ENCODE results near the gene HSPA5. TPM values are rescaled to one million over a fixed set of nuclear protein-coding genes. Genes with fewer than 3 reads are reported as not detected.
A peak's percentile ranks its signal among the peaks of the same experiment; 100 is the strongest.
"Not testable (repeated sequence)": the region's sequence is repeated elsewhere in the genome, so short reads cannot be mapped to it uniquely, and the experiment has no call there.

Gene HSPA5
- total RNA-seq (100 to 1,000 TPM in 6 of 7 donors, 10 to 100 TPM in 1; 67.1 to 250 (median 147) TPM), polyA plus RNA-seq (100 to 1,000 TPM; 111 to 309 TPM)
- long read RNA-seq, donor 1, transcript HSPA5-201 (8 exons, 3,908 nt) = major isoform, 955 of 1,053 reads
- long read RNA-seq, donor 1, partial matches to known transcripts = 89 of 1,053 reads
- long read RNA-seq, donor 1, other reads (novel, unspliced or antisense) = 9 of 1,053 reads
- long read RNA-seq, donor 2, transcript HSPA5-201 (8 exons, 3,908 nt) = major isoform, 263 of 433 reads
- long read RNA-seq, donor 2, partial matches to known transcripts = 170 of 433 reads
- long read RNA-seq, donor 2, other reads (novel, unspliced or antisense) = 0 of 433 reads
- long read RNA-seq, donor 3, transcript HSPA5-201 (8 exons, 3,908 nt) = major isoform, 1,008 of 1,091 reads
- long read RNA-seq, donor 3, partial matches to known transcripts = 61 of 1,091 reads
- long read RNA-seq, donor 3, other reads (novel, unspliced or antisense) = 22 of 1,091 reads

GRCh38 chr9:125241000-125241862 is at the start of gene HSPA5:
Gene HSPA5 (minus strand): TSS chr9:125241343. CDS start chr9:125241126, 217 bp downstream.
- Histone ChIP-seq H3K4me1 (ENCODE audit: insufficient read depth) (peaks cover 11% of the 10 kb centered on the region), H3K9me3 (no peaks in the 10 kb centered on the region), H3K27me3 (no peaks in the 10 kb centered on the region), H3K27ac (peak within 1 kb of the TSS; percentile 81 to 95), H3K36me3 (no peaks in the 10 kb centered on the region), H3K4me3 (peak within 1 kb of the TSS; percentile 97)
- peak; percentile 99 to 100 (median 100) for DNase-seq
- whole genome bisulfite sequencing, 3 donors = 0 to 1% (median 0%) methylated on average over 58 to 59 of the region's 59 CpGs
- TF ChIP-seq CTCF (IDR thresholded peaks at IDR 0.05) (peak in 2 of 3 donors; percentile 30 to 36), EP300 (IDR thresholded peaks at IDR 0.05) (no peak), POLR2A (IDR thresholded peaks at IDR 0.05) (peak; percentile 91)
- intact Hi-C loops (cut with DNase I) = loop anchor here in 1 of 4 donors (2.0 to 5.0 kb wide), 2 partner anchors 52 to 1086 kb away; partner anchors contain the start of genes MVB12B and PPP6C

- intact Hi-C loops (cut with DNase I); H3K36me3 ChIP-seq; H3K27ac ChIP-seq; H3K27me3 ChIP-seq; DNase-seq; H3K4me3 ChIP-seq; H3K4me1 ChIP-seq (ENCODE audit: insufficient read depth); H3K9me3 ChIP-seq: not testable (repeated sequence)
- WGBS, 3 donors = 84 to 92% (median 87%) methylated on average over 7 of the region's 7 CpGs
These were observed 45.8 kb upstream of the HSPA5 start for GRCh38 chr9:125286935-125287433.

- Histone ChIP-seq H3K9me3 (no peaks in the 10 kb centered on the region), H3K27ac (no peak overlapping the region), H3K4me3 (no peak overlapping the region), H3K27me3 (no peaks in the 10 kb centered on the region), H3K36me3 (no peaks in the 10 kb centered on the region), H3K4me1 (ENCODE audit: insufficient read depth) (no peaks in the 10 kb centered on the region)
- TF ChIP-seq POLR2A (IDR thresholded peaks at IDR 0.05) (no peak), EP300 (IDR thresholded peaks at IDR 0.05) (no peak), CTCF (IDR thresholded peaks at IDR 0.05) (no peak)
- intact Hi-C loops (cut with DNase I) = no loop called here
- no peak for DNase-seq
- WGBS, 3 donors = 71 to 83% (median 77%) methylated on average over 3 of the region's 3 CpGs
These were observed 43.7 kb upstream of the HSPA5 start for GRCh38 chr9:125284855-125285254.

GRCh38 chr9:125280945-125281344 is 39.8 kb upstream of the HSPA5 start:
- Histone ChIP-seq H3K4me1 (ENCODE audit: insufficient read depth) (peaks cover 2% of the 10 kb centered on the region), H3K36me3 (no peaks in the 10 kb centered on the region), H3K27ac (no peak overlapping the region), H3K9me3 (no peaks in the 10 kb centered on the region), H3K27me3 (no peaks in the 10 kb centered on the region), H3K4me3 (no peak overlapping the region)
- DNase-seq = no peak
- TF ChIP-seq CTCF (IDR thresholded peaks at IDR 0.05) (no peak), POLR2A (IDR thresholded peaks at IDR 0.05) (no peak), EP300 (IDR thresholded peaks at IDR 0.05) (no peak)
- WGBS, 3 donors = 25 to 33% (median 32%) methylated on average over 4 of the region's 4 CpGs
- intact Hi-C loops (cut with DNase I) = no loop called here

Data from ovary (tissue), 10 donors.